ENCODE results near the gene DNHD1. TPM values are rescaled to one million over a fixed set of nuclear protein-coding genes. Genes with fewer than 3 reads are reported as not detected.
A peak's percentile ranks its signal among the peaks of the same experiment; 100 is the strongest.

The DNHD1 gene
- total RNA-seq, 4 donors from 2014 or later = 2.9 to 20.9 (median 9.8) TPM

DNA sequence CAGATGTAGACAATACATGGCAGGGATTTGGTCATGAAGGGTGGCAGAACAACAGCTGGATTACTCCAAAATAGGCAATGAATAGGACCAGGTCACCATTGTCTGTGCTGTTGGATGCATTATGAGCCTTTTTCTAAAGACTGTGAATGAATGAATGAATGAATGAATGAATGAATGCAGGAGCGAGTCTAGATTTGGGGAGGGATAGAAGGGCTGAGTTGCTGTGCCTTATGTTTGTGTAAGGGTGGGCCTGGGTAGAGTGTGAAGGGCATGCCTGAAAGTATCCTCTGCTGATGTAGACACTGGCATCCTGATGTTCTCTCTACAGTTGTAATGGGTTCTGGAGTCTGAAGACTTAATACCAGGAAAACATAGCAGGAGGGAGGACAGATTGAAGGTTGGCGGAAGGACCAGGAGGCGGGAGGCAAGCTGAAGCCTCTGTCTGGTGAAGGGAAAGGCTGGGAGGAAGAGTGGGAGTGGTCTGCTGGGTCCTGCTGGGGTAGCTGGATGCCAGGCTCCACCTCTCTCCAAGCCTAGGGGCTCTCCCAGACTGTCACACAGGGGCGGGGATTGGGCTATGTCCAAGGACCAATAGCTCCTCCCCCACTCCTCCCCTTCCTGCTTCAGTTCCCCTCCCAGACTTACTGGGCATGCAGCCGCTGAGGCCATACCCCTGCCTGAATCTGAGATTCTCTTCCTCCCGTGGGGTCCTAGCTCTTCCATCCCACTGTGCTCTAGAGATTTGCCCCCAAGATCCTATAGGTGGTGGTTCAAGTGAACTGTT, 28.2 kb upstream of the DNHD1 start:
- Histone ChIP-seq H3K4me3 (no peak overlapping the region), H3K4me1 (peaks cover 0 to 52% (median 13%) of the 10 kb centered on the region in 3 donors), H3K36me3 (peaks cover 0 to 28% of the 10 kb centered on the region in 2 donors), H3K9me3 (no peaks in the 10 kb centered on the region), H3K27ac (peak overlapping the region; percentile 6 to 66 (median 56)), H3K27me3 (no peaks in the 10 kb centered on the region)
- ATAC-seq = peak; percentile 84
- TF ChIP-seq POLR2A (IDR thresholded peaks at IDR 0.05) = no peak
- TF ChIP-seq, protein P1, sequence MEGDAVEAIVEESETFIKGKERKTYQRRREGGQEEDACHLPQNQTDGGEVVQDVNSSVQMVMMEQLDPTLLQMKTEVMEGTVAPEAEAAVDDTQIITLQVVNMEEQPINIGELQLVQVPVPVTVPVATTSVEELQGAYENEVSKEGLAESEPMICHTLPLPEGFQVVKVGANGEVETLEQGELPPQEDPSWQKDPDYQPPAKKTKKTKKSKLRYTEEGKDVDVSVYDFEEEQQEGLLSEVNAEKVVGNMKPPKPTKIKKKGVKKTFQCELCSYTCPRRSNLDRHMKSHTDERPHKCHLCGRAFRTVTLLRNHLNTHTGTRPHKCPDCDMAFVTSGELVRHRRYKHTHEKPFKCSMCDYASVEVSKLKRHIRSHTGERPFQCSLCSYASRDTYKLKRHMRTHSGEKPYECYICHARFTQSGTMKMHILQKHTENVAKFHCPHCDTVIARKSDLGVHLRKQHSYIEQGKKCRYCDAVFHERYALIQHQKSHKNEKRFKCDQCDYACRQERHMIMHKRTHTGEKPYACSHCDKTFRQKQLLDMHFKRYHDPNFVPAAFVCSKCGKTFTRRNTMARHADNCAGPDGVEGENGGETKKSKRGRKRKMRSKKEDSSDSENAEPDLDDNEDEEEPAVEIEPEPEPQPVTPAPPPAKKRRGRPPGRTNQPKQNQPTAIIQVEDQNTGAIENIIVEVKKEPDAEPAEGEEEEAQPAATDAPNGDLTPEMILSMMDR (IDR thresholded peaks at IDR 0.05) = no peak
- TF ChIP-seq EP300 (IDR thresholded peaks at IDR 0.05) = no peak
- TF ChIP-seq POLR2AphosphoS5 (IDR thresholded peaks at IDR 0.05) = no peak
- WGBS, 2 donors (ENCODE audit: low coverage in 1 of 2) = 10 to 28% methylated on average over 6 of the region's 6 CpGs

DNA sequence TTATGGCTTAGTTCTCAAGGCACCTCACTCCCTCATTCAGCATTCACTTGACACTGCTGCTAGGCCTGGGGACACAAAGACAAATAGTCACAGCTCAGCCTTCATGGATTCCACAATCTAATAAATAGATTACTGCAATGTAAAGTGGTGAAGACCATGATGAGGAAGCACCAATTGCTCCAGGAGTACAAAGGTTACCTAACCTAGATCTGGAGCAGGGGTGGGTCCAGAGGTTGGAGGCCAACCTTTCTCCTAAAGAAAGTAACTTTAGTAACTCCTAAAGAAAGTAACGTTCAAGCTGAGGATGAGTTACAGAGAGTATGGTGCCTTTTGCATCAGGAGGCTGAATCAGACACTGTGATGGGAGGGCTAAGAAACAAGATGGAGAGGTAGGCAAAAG, 27.5 kb upstream of the DNHD1 start:
- no peak overlapping the region for H3K4me3 ChIP-seq
- TF ChIP-seq, protein P1 (IDR thresholded peaks at IDR 0.05) = no peak
- TF ChIP-seq POLR2A (IDR thresholded peaks at IDR 0.05) (no peak), EP300 (IDR thresholded peaks at IDR 0.05) (no peak), POLR2AphosphoS5 (IDR thresholded peaks at IDR 0.05) (no peak)
- H3K36me3 ChIP-seq = peaks cover 0 to 21% of the 10 kb centered on the region in 2 donors
- H3K4me1 ChIP-seq = peaks cover 0 to 57% (median 16%) of the 10 kb centered on the region in 3 donors
- peak overlapping the region; percentile 6 to 66 (median 56) for H3K27ac ChIP-seq
- no peaks in the 10 kb centered on the region for H3K27me3 ChIP-seq
- H3K9me3 ChIP-seq = no peaks in the 10 kb centered on the region
- 69 to 100% methylated on average over 1 of the region's 1 CpG for WGBS, 2 donors (ENCODE audit: low coverage in 1 of 2)
- no peak for ATAC-seq

DNA sequence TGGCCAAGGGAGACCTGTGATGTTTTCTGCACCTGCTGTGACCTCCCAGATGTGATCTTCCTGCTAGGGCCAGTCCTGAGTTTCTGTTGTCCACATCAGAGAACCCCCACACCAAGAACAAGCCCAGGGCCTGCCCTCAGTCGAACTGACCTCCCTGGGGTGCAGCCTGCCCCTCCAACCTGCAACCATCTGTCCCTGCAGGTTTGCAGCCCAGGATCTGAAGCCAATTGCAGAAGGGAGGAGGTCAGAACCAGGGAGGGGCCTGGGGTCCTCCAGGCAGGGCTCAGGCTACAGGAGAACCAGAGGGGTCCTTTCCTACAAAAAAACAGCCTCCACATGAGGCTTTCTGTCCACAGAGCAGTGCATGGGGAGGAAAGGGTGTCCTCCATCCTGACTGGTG, 24.1 kb upstream of the DNHD1 start:
- no CpG with 5 or more reads among the region's 1 CpG for WGBS, 2 donors (ENCODE audit: low coverage in 1 of 2)
- peak overlapping the region; percentile 69 to 82 for H3K4me3 ChIP-seq
- H3K9me3 ChIP-seq = no peaks in the 10 kb centered on the region
- H3K4me1 ChIP-seq = peaks cover 0 to 66% (median 18%) of the 10 kb centered on the region in 3 donors
- TF ChIP-seq POLR2AphosphoS5 (IDR thresholded peaks at IDR 0.05) (no peak), EP300 (IDR thresholded peaks at IDR 0.05) (no peak), POLR2A (IDR thresholded peaks at IDR 0.05) (no peak)
- TF ChIP-seq, protein P1 (IDR thresholded peaks at IDR 0.05) = no peak
- no peak for ATAC-seq
- no peaks in the 10 kb centered on the region for H3K27me3 ChIP-seq
- peak overlapping the region in 3 of 4 donors; percentile 93 to 98 (median 97) for H3K27ac ChIP-seq
- H3K36me3 ChIP-seq = peaks cover 0 to 19% of the 10 kb centered on the region in 2 donors

DNA sequence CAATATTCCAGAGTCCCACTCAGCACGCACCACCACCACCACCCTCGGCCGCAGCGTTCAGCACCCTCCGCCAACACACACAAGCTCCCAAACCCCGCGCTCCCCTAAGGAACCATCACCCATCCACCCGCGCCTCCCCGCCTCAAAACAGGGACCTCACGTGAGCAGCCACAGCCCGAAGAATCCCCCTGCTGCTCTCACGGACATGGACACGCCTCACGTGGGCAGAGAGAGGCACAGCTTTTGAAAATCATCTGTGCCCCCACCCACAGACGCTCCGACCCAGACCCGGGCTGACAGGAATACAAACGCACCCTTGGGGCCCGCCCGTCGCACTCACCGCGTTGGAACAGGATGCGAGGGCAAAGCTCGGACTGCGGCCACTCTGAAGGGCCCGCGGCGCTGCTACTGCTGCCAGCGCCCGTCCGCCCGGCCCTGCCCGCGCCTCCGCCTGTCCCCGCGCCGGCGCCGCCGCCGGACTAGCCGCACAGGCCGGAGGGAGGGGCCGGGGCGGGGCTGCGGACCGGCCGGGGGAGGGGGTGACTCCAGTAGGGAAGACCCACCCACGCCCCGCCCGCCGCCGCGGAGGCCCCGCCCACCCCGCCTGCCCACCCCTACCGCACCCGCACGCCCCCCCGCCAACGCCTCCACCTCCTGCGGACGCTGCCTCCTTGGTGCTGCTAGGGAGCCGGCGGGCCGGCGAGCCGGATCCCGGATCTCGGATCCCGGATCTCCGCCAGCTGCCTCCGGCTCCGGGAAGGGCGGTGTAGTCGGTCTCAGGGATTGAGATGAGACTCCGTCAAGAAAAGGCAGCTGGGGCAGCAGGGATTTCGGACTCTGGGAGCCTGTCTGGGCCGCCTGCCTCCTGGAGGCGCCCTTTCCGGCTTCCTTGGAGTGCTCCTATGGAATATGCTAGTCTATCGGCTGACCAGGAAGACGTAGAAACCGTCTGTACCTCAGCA, 23.3 kb upstream of the DNHD1 start, which contains the start of gene TRIM3:
TRIM3 (minus strand) TSS at position 491 of the 962 bp plus-strand sequence. CDS start 8,246 bp downstream, outside the sequence.
- H3K27me3 ChIP-seq = no peaks in the 10 kb centered on the region
- no peaks in the 10 kb centered on the region for H3K9me3 ChIP-seq
- 0% methylated on average over 1 to 3 of the region's 87 CpGs for WGBS, 2 donors (ENCODE audit: low coverage in 1 of 2)
- ATAC-seq = peak; percentile 90
- H3K27ac ChIP-seq = peak within 1 kb of the TSS; percentile 79 to 98 (median 95)
- peak within 1 kb of the TSS; percentile 69 to 82 for H3K4me3 ChIP-seq
- peak; percentile 80 to 83 for TF ChIP-seq POLR2A (IDR thresholded peaks at IDR 0.05)
- TF ChIP-seq, protein P1 (IDR thresholded peaks at IDR 0.05) = peak in 2 of 4 experiments; percentile 11 to 51
- peak; percentile 58 for TF ChIP-seq POLR2AphosphoS5 (IDR thresholded peaks at IDR 0.05)
- no peak for TF ChIP-seq EP300 (IDR thresholded peaks at IDR 0.05)
- peaks cover 0 to 64% (median 18%) of the 10 kb centered on the region in 3 donors for H3K4me1 ChIP-seq
- H3K36me3 ChIP-seq = peaks cover 0 to 27% of the 10 kb centered on the region in 2 donors
